Activated CD8-positive, alpha-beta T cell treated with anti-CD3 and anti-CD28 coated beads, Interleukin-2, amount 10 ng/mL, durations not matched to agents 7 days and 5 days (primary cell): ENCODE measurements around the gene CARD14. TPM values are rescaled to one million over a fixed set of nuclear protein-coding genes. Genes with fewer than 3 reads are reported as not detected.

Experiments
- ATAC-seq: fragments of 150-1000 bp; cut with Tn5 transposase; one replicate; pipeline ENCODE4 v1.10.0; 2021; ENCODE audit warnings: moderate library complexity
- CTCF ChIA-PET: fragments of 350-600 bp; sonication (Branson Sonifier 250); formaldehyde crosslinking; loops from one replicate; lab custom pipeline; 2021; ENCODE audit warnings: antibody characterized with exemption; lab: Charles Lee
- POLR2A ChIA-PET: fragments of 350-600 bp; sonication (Branson Sonifier 250); formaldehyde crosslinking; loops from one replicate; lab custom pipeline; 2021; ENCODE audit warnings: antibody characterized with exemption; lab: Charles Lee
- DNase-seq: peaks from one replicate; pipeline ENCODE4 v3.0.0-alpha.2; 2020
- H3K27ac Mint-ChIP-seq: one replicate; pipeline ENCODE4 v1.8.0; 2021; ENCODE audit warnings: mild to moderate bottlenecking, mixed read lengths
- H3K27me3 Mint-ChIP-seq: one replicate; pipeline ENCODE4 v1.8.0; 2021; ENCODE audit warnings: low read depth, mixed read lengths
- H3K36me3 Mint-ChIP-seq: one replicate; pipeline ENCODE4 v1.8.0; 2021; ENCODE audit warnings: low read depth, mixed read lengths
- H3K4me1 Mint-ChIP-seq: one replicate; pipeline ENCODE4 v1.8.0; 2021; ENCODE audit warnings: low read depth, mixed read lengths
- H3K4me3 Mint-ChIP-seq: one replicate; pipeline ENCODE4 v1.8.0; 2021; ENCODE audit warnings: mild to moderate bottlenecking, mixed read lengths
- H3K9me3 Mint-ChIP-seq: one replicate; pipeline ENCODE4 v1.8.0; 2022; ENCODE audit warnings: mixed read lengths; ENCODE audit not compliant: insufficient read depth
- total RNA-seq, 2 experiments: library from RNA; stranded (reverse); gene quantifications; one replicate each; pipeline ENCODE4 v1.2.3, GENCODE V29; 2021

CARD14 gene
- total RNA-seq, 2 experiments from 2014 or later: not detected

DNA sequence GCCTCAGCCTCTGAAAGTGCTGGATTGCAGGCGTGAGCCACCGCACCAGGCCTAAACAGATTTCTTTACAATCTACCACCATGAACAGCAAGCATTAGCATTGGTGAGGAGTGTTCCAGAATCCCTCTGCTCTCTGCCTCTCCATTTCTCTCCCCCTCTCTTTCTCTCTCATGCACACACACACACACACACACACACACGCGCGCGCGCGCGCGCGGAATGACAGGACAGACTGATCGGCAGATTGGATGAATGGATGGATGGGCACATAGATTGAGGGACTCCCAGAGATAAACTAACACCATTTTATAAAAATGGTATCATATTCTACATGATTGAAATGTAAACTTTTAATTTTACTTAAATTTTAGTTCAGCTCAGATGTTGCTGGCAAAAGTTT lies 3.3 kb downstream of the CARD14 start:
- no peaks in the 10 kb centered on the region for H3K4me1 Mint-ChIP-seq
- no peak overlapping the region for H3K4me3 Mint-ChIP-seq
- no peaks in the 10 kb centered on the region for H3K9me3 Mint-ChIP-seq
- CTCF ChIA-PET: no interaction called here
- H3K36me3 Mint-ChIP-seq: no peaks in the 10 kb centered on the region
- no peak overlapping the region for H3K27ac Mint-ChIP-seq
- POLR2A ChIA-PET: no interaction called here
- ATAC-seq: no peak
- no peak for DNase-seq
- no peaks in the 10 kb centered on the region for H3K27me3 Mint-ChIP-seq

DNA sequence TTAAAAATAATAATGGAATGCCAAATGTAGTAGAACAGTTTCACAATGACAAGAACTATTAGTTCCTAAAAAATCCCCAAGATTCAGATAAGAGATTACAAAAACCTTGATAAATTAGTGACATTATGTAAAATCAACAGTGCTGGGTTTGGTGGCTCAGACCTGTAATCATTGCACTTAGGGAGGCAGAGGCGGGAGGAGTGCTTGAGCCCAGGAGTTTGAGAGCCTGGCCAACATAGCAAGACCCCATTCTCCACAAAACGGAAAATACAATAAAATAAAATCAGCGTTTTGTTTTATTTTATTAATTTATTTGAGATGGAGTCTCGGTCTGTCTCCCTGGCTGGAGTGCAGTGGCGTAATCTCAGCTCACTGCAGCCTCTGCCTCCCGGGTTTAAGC lies 4.1 kb downstream of the CARD14 start:
- no peak for DNase-seq
- no peak overlapping the region for H3K27ac Mint-ChIP-seq
- CTCF ChIA-PET: no interaction called here
- no peaks in the 10 kb centered on the region for H3K4me1 Mint-ChIP-seq
- POLR2A ChIA-PET: no interaction called here
- H3K36me3 Mint-ChIP-seq: no peaks in the 10 kb centered on the region
- no peaks in the 10 kb centered on the region for H3K27me3 Mint-ChIP-seq
- ATAC-seq: no peak
- no peak overlapping the region for H3K4me3 Mint-ChIP-seq
- H3K9me3 Mint-ChIP-seq: no peaks in the 10 kb centered on the region

DNA sequence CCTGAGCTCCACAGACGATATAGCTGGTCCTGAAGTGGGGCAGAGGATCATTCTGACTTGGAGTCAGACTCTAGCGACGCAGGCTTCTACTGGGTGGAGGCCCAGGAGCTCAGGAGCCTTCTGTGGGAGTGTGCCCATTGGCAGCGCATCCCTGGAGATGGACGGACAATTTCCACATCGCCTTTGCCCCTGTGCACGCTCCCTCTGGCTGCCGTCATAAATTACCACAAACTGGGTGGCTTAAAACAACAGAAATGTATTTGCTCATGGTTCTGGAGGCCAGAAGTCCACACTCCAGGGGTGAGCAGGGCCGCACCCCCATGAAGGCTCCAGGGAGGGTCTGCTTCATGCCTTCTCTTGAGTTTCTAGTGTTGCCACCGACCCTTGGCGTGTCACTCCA lies 6.9 kb downstream of the CARD14 start:
- no peak overlapping the region for H3K27ac Mint-ChIP-seq
- ChIA-PET POLR2A (no interaction called here), CTCF (interaction anchor here (1.1 kb wide), 1 partner anchor 168 kb away, joined by 3 read pairs; no protein-coding TSS in a partner anchor)
- H3K4me3 Mint-ChIP-seq: no peak overlapping the region
- H3K36me3 Mint-ChIP-seq: no peaks in the 10 kb centered on the region
- no peaks in the 10 kb centered on the region for H3K9me3 Mint-ChIP-seq
- H3K27me3 Mint-ChIP-seq: no peaks in the 10 kb centered on the region
- no peaks in the 10 kb centered on the region for H3K4me1 Mint-ChIP-seq
- DNase-seq (no peak), ATAC-seq (no peak)

- H3K27me3 Mint-ChIP-seq: no peaks in the 10 kb centered on the region
- no peak overlapping the region for H3K4me3 Mint-ChIP-seq
- no peaks in the 10 kb centered on the region for H3K9me3 Mint-ChIP-seq
- DNase-seq: no peak
- H3K36me3 Mint-ChIP-seq: no peaks in the 10 kb centered on the region
- ChIA-PET POLR2A (no interaction called here), CTCF (no interaction called here)
- H3K27ac Mint-ChIP-seq: no peak overlapping the region
- no peak for ATAC-seq
- H3K4me1 Mint-ChIP-seq: no peaks in the 10 kb centered on the region
These were observed 8.3 kb downstream of the CARD14 start for GRCh38 chr17:80177986-80178595.

DNA sequence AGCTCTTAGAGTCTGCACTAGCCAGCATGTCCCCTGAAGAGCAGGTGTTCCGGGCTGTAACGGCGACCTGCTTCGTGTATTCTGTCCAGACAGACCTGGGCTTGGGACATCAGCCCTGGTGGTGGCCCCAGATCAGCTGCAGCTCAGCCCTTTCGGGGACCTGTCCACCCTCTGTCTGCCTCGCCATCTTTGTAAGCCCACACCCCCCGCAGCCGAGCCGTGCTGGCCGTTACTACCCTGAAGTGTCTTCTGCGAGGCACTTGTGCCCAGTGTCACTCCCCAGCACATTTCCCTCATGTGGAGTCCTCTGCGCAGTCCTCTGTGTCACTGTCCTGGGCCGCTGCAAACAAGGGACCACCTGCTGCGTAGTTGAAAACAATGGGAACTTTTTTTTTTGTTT lies 10.4 kb downstream of the CARD14 start:
- H3K4me3 Mint-ChIP-seq: no peak overlapping the region
- CTCF ChIA-PET: no interaction called here
- no peaks in the 10 kb centered on the region for H3K9me3 Mint-ChIP-seq
- POLR2A ChIA-PET: no interaction called here
- H3K27me3 Mint-ChIP-seq: no peaks in the 10 kb centered on the region
- H3K36me3 Mint-ChIP-seq: no peaks in the 10 kb centered on the region
- no peak overlapping the region for H3K27ac Mint-ChIP-seq
- ATAC-seq: no peak
- H3K4me1 Mint-ChIP-seq: no peaks in the 10 kb centered on the region
- no peak for DNase-seq

DNA sequence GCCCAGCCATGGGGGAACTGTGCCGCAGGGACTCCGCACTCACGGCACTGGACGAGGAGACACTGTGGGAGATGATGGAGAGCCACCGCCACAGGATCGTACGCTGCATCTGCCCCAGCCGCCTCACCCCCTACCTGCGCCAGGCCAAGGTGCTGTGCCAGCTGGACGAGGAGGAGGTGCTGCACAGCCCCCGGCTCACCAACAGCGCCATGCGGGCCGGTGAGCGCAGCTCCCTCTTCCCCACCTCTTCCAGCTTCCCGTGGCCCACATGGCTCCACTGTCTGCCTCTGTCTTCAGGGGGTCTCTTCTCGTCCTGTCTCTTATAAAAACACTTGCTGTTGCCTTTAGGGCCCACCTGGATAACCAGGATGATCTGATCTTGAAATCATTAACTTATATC lies 11.6 kb downstream of the CARD14 start:
- H3K9me3 Mint-ChIP-seq: no peaks in the 10 kb centered on the region
- H3K27me3 Mint-ChIP-seq: no peaks in the 10 kb centered on the region
- no peak overlapping the region for H3K27ac Mint-ChIP-seq
- ChIA-PET POLR2A (no interaction called here), CTCF (interaction anchor here (1.3 kb wide), 1 partner anchor 15 kb away, joined by 5 read pairs; no protein-coding TSS in a partner anchor)
- no peak overlapping the region for H3K4me3 Mint-ChIP-seq
- H3K4me1 Mint-ChIP-seq: no peaks in the 10 kb centered on the region
- DNase-seq (no peak), ATAC-seq (no peak)
- H3K36me3 Mint-ChIP-seq: no peaks in the 10 kb centered on the region

- CTCF ChIA-PET: interaction anchor here (0.9 to 1.3 kb wide), 2 partner anchors 10 to 14 kb away, joined by 3 to 5 read pairs; no protein-coding TSS in a partner anchor
- POLR2A ChIA-PET: no interaction called here
These were observed 12.5 kb downstream of the CARD14 start for GRCh38 chr17:80182118-80182844.

GRCh38 chr17:80182845-80183223 lies 13.0 kb downstream of the CARD14 start:
- ChIA-PET CTCF (interaction anchor here (0.9 kb wide), 1 partner anchor 9 kb away, joined by 3 read pairs; no protein-coding TSS in a partner anchor), POLR2A (no interaction called here)
- no peaks in the 10 kb centered on the region for H3K36me3 Mint-ChIP-seq
- ATAC-seq: no peak
- H3K9me3 Mint-ChIP-seq: no peaks in the 10 kb centered on the region
- no peaks in the 10 kb centered on the region for H3K27me3 Mint-ChIP-seq
- H3K27ac Mint-ChIP-seq: no peak overlapping the region
- DNase-seq: no peak
- no peak overlapping the region for H3K4me3 Mint-ChIP-seq
- H3K4me1 Mint-ChIP-seq: no peaks in the 10 kb centered on the region

More at GRCh38 chr17:80182118-80182844, 12.5 kb downstream of the CARD14 start:
- no peak for DNase-seq
- Mint-ChIP-seq H3K36me3 (no peaks in the 10 kb centered on the region), H3K27ac (no peak overlapping the region), H3K4me1 (no peaks in the 10 kb centered on the region), H3K4me3 (no peak overlapping the region), H3K27me3 (no peaks in the 10 kb centered on the region), H3K9me3 (no peaks in the 10 kb centered on the region)
- ATAC-seq: no peak

DNA sequence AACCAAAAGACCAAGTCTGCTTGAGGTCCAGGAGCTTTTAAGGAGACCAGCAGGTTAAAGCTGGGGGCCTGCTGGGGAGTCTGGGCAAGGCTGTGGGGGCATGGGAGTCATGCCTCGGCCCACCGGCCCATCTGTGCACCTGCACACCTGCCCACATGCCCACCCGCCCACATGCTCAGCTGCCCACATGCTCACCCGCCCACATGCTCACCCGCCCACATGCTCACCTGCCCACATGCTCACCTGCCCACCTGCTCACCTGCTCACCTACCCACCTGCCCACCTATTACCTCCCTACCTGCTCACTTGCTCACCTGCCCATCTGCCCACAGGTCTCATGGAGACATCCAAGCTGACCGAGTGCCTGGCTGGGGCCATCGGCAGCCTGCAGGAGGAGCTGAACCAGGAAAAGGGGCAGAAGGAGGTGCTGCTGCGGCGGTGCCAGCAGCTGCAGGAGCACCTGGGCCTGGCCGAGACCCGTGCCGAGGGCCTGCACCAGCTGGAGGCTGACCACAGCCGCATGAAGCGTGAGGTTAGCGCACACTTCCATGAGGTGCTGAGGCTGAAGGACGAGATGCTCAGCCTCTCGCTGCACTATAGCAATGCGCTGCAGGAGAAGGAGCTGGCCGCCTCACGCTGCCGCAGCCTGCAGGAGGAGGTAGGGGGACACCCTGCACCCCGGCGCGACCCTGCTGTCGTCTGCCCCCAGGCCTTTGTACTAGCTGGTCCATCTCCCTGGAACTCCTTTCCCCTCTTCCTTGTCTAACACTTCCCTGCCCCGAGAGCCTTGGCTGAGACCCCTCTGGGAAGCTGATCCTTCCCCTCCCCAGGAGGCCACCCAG lies 14.0 kb downstream of the CARD14 start:
- no peaks in the 10 kb centered on the region for H3K9me3 Mint-ChIP-seq
- ChIA-PET POLR2A (no interaction called here), CTCF (interaction anchor here (1.5 kb wide), 1 partner anchor 13 kb away, joined by 5 read pairs; no protein-coding TSS in a partner anchor)
- H3K27me3 Mint-ChIP-seq: no peaks in the 10 kb centered on the region
- H3K27ac Mint-ChIP-seq: no peak overlapping the region
- DNase-seq (no peak), ATAC-seq (no peak)
- no peak overlapping the region for H3K4me3 Mint-ChIP-seq
- H3K36me3 Mint-ChIP-seq: no peaks in the 10 kb centered on the region
- H3K4me1 Mint-ChIP-seq: no peaks in the 10 kb centered on the region

- H3K4me3 Mint-ChIP-seq: no peak overlapping the region
- POLR2A ChIA-PET: interaction anchor here (0.5 kb wide), 1 partner anchor 72 kb away, joined by 3 read pairs; no protein-coding TSS in a partner anchor
These were observed 14.5 kb downstream of the CARD14 start for GRCh38 chr17:80184423-80184714.

DNA sequence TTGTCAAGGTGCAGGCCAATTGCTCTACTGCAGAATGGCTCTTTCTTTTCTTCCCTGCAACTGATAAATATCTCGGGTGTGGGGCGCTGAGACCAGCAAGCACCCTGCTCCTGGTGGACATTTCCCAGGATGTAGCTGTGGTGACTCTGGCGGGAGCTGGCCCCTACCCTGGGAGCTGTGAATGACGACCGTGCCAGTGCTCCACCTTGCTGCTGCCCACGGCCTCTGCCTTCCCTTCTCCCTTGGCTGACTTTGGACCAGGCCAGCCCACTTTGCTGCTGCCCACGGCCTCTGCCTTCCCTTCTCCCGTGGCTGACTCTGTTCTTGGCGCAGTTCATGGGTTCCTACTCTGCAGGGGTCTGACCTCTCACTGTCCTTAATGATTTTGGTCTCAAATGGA lies 16.1 kb downstream of the CARD14 start:
- no peaks in the 10 kb centered on the region for H3K9me3 Mint-ChIP-seq
- DNase-seq: no peak
- ATAC-seq: no peak
- POLR2A ChIA-PET: no interaction called here
- H3K4me3 Mint-ChIP-seq: no peak overlapping the region
- H3K36me3 Mint-ChIP-seq: no peaks in the 10 kb centered on the region
- no peak overlapping the region for H3K27ac Mint-ChIP-seq
- CTCF ChIA-PET: no interaction called here
- no peaks in the 10 kb centered on the region for H3K27me3 Mint-ChIP-seq
- no peaks in the 10 kb centered on the region for H3K4me1 Mint-ChIP-seq

More at GRCh38 chr17:80184423-80184714, 14.5 kb downstream of the CARD14 start:
- Mint-ChIP-seq H3K4me1 (no peaks in the 10 kb centered on the region), H3K36me3 (no peaks in the 10 kb centered on the region), H3K9me3 (no peaks in the 10 kb centered on the region), H3K27me3 (no peaks in the 10 kb centered on the region), H3K27ac (no peak overlapping the region)
- ATAC-seq: no peak
- CTCF ChIA-PET: interaction anchor here (1.5 kb wide), 1 partner anchor 12 kb away, joined by 5 read pairs; no protein-coding TSS in a partner anchor
- DNase-seq: no peak

DNA sequence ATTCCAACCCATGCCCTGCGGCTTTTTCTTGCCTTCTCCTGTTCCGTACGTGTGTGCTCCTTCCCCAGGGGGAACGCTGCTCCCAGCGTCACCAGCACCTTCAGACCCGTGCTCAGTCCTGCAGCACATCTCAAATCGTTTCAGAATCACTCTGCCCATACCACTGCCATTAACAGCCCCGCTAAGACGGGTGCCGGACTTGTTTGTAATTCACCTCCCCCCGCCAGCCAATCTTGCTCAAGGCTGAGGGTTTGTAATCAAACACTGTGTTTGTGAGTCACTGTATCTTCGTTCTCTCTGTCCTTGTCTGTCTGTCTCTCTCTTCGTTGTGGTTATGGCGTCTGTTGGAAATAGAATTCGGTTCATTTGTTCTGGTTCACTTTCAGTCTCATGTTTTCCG lies 17.3 kb downstream of the CARD14 start:
- CTCF ChIA-PET: interaction anchor here (1.7 kb wide), 1 partner anchor 10 kb away, joined by 4 read pairs; no protein-coding TSS in a partner anchor
- Mint-ChIP-seq H3K36me3 (no peaks in the 10 kb centered on the region), H3K27ac (no peak overlapping the region), H3K27me3 (peaks cover 6% of the 10 kb centered on the region), H3K9me3 (no peaks in the 10 kb centered on the region), H3K4me3 (no peak overlapping the region), H3K4me1 (no peaks in the 10 kb centered on the region)
- no peak for DNase-seq
- no peak for ATAC-seq
- POLR2A ChIA-PET: no interaction called here
